Coronary artery (tissue), 2 donors: ENCODE results near the gene TARBP2.
A peak's percentile ranks its signal among the peaks of the same experiment; 100 is the strongest.

Source experiments
- DNase-seq: peaks from one replicate; pipeline ENCODE4 v3.0.0-alpha.2; 2017; ENCODE audit warnings: low spot score
- H3K27ac ChIP-seq, 2 donors: fragments of 200-600 bp; sonication (generic); one replicate each; pipeline ENCODE4 v1.5.1; 2016 to 2019
- H3K4me3 ChIP-seq: fragments of 200-600 bp; sonication (generic); 2 replicates; pipeline ENCODE4 v1.5.1; 2016; ENCODE audit warnings: mild to moderate bottlenecking, moderate library complexity
- CTCF ChIP-seq: fragments of 200-600 bp; sonication (generic); IDR thresholded peaks from one replicate; pipeline ENCODE4 v1.5.1; 2019; ENCODE audit warnings: antibody characterized with exemption

TARBP2 gene

GRCh38 chr12:53464685-53465418, 36.2 kb upstream of the TARBP2 start:
- Histone ChIP-seq H3K4me3 (no peak overlapping the region), H3K27ac (no peak overlapping the region)
- no peak for TF ChIP-seq CTCF
- no peak for DNase-seq

DNA sequence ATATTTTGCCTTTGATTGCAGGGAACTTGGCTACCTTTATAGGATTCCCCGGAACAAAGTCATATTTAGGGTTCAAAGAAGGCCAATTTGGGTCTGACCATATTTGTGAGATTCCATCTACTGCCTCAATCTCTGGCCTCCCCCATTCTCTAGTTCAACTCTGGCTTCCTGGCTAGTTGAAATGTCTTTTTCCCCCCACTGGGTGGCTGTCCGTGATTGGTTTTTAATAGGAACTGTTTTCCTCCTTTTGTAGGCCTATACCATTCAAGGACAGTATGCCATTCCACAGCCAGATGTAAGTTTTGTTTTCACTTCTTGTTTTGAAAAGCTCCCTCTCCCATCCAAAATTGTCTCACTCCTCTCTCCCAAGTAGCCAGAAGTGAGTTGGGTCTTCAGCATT, 35.4 kb upstream of the TARBP2 start:
- Histone ChIP-seq H3K27ac (peak overlapping the region in 1 of 2 donors; percentile 22), H3K4me3 (no peak overlapping the region)
- TF ChIP-seq CTCF, result no peak
- DNase-seq, result no peak

GRCh38 chr12:53466640-53467039, 34.4 kb upstream of the TARBP2 start:
- Histone ChIP-seq H3K27ac (no peak overlapping the region), H3K4me3 (no peak overlapping the region)
- DNase-seq, result no peak
- no peak for TF ChIP-seq CTCF

GRCh38 chr12:53467082-53467481, 34.0 kb upstream of the TARBP2 start:
- TF ChIP-seq CTCF, result no peak
- H3K4me3 ChIP-seq, result no peak overlapping the region
- no peak overlapping the region for H3K27ac ChIP-seq
- DNase-seq, result no peak

- no peak for DNase-seq
- Histone ChIP-seq H3K27ac (no peak overlapping the region), H3K4me3 (no peak overlapping the region)
- TF ChIP-seq CTCF, result no peak
Observed at GRCh38 chr12:53467880-53468279, 33.2 kb upstream of the TARBP2 start.

DNA sequence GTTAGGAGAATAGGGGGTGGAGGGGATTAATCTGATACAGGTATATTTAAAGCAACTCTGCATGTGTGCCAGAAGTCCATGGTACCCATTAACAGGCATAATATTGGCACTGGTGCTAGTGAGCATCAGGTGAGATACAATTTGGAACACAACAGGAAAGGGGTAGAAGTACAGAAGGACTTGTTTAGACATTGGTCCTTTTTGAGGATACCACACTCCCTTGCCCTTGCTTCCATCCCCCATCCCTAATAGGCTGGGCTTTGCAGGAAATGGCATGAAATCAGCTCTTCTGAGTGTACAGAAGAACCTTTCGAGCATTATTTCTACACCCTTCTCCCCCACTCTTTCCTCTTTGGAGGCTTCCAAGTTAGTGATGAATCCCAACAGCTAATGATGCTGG, 32.8 kb upstream of the TARBP2 start:
- H3K27ac ChIP-seq, result no peak overlapping the region
- TF ChIP-seq CTCF, result no peak
- no peak for DNase-seq
- no peak overlapping the region for H3K4me3 ChIP-seq

DNA sequence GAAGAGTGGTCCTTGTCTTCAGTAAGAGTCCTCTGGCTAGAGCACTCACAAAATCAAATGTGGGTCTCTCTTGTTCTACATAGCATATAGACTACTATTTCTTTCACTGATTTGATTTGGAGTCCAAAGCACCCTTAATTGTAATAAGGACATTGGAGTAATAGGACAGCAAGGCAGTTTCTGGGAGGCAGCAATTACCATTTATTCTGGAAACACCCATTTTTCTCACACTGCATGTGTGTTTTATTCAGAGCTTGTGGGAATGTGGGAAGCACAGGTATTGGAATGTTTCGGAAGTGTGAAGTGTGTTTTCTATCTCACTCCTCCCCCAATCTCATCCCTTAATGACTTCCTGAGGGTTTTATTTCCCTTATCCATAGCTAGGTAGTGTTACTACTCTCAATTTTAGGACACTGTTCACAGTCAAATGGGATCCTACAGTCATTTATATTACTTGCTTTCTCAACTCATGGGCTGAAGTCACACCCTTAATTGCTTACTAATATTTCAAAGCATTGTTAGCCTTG, 29.0 kb upstream of the TARBP2 start:
- DNase-seq, result no peak
- H3K4me3 ChIP-seq, result no peak overlapping the region
- peak overlapping the region in 1 of 2 donors; percentile 2 for H3K27ac ChIP-seq
- no peak for TF ChIP-seq CTCF
